ENCODE results near the gene GPR183.

- TF ChIP-seq TARDBP (IDR thresholded peaks at IDR 0.05) (no peak), ELF4 (IDR thresholded peaks at IDR 0.05) (no peak), SP1 (IDR thresholded peaks at IDR 0.05) (no peak), BHLHE40 (IDR thresholded peaks at IDR 0.05; ENCODE audit: borderline replicate concordance) (no peak), NFRKB (IDR thresholded peaks at IDR 0.05) (no peak), PKNOX1 (IDR thresholded peaks at IDR 0.05) (no peak), ZNF384 (IDR thresholded peaks at IDR 0.05) (no peak), L3MBTL2 (conservative IDR thresholded peaks at IDR 0.05) (no peak)
These were observed 4.3 kb downstream of the GPR183 start for GRCh38 chr13:99302637-99303505.

Measured in HEK293T (cell line).